SU-DHL-6 (cell line): ENCODE results near the gene CEP19.

Source experiments
- H2AFZ ChIP-seq: fragments of 200-600 bp; sonication (generic); 2 replicates; pipeline ENCODE4 v1.6.1; 2014; ENCODE audit warnings: low read depth, mild to moderate bottlenecking, moderate library complexity, mixed read lengths, antibody characterized with exemption, low read length; ENCODE audit not compliant: severe bottlenecking
- H3F3A ChIP-seq: fragments of 200-600 bp; shearing (Covaris generic); 2 replicates; pipeline ENCODE4 v1.6.0; 2016; ENCODE audit warnings: antibody characterized with exemption, mild to moderate bottlenecking; ENCODE audit not compliant: insufficient read depth
- H3K27ac ChIP-seq: fragments of 200-600 bp; sonication (generic); 2 replicates; pipeline ENCODE4 v1.5.1; 2016; ENCODE audit warnings: low read depth, mild to moderate bottlenecking, low read length, moderate library complexity, mixed read lengths
- H3K27me3 ChIP-seq: fragments of 200-600 bp; sonication (generic), shearing (Covaris generic); 2 replicates; pipeline ENCODE4 v1.6.0; 2014; ENCODE audit warnings: mild to moderate bottlenecking, low read length
- H3K36me3 ChIP-seq: fragments of 200-600 bp; sonication (generic); 2 replicates; pipeline ENCODE4 v1.6.1; 2014; ENCODE audit warnings: mild to moderate bottlenecking, low read length, mixed read lengths
- H3K4me2 ChIP-seq: fragments of 300-600, 200-600 bp; shearing (Covaris generic), sonication (generic); 2 replicates; pipeline ENCODE4 v1.6.0; 2014; ENCODE audit warnings: low read length, low read depth, mild to moderate bottlenecking; ENCODE audit not compliant: poor library complexity, severe bottlenecking
- H3K4me3 ChIP-seq: fragments of 200-600 bp; sonication (generic); 2 replicates; pipeline ENCODE4 v1.5.1; 2014; ENCODE audit warnings: antibody characterized with exemption, low read length, mild to moderate bottlenecking, mixed read lengths; ENCODE audit not compliant: insufficient read depth, poor library complexity, severe bottlenecking
- H3K79me2 ChIP-seq: fragments of 200-600 bp; sonication (generic); 2 replicates; pipeline ENCODE4 v1.6.1; 2014; ENCODE audit warnings: mild to moderate bottlenecking, low read length, moderate library complexity; ENCODE audit not compliant: insufficient read depth
- H3K9ac ChIP-seq: fragments of 200-600 bp; sonication (generic); 2 replicates; pipeline ENCODE4 v1.7.0; 2014; ENCODE audit warnings: mild to moderate bottlenecking, low read length
- H3K9me2 ChIP-seq: fragments of 200-600 bp; sonication (generic); replicated peaks from 2 replicates; pipeline ENCODE4 v1.6.1; 2014; ENCODE audit warnings: low read length; ENCODE audit not compliant: insufficient read depth
- H3K9me3 ChIP-seq: fragments of 200-600 bp; sonication (generic); 2 replicates; pipeline ENCODE4 v1.6.1; 2014; ENCODE audit warnings: low read length, mixed read lengths; ENCODE audit not compliant: insufficient read depth
- H4K20me1 ChIP-seq: fragments of 200-600 bp; sonication (generic); 2 replicates; pipeline ENCODE4 v1.6.1; 2014; ENCODE audit warnings: low read depth, mild to moderate bottlenecking, antibody characterized with exemption, low read length, moderate library complexity, mixed read lengths
- EZH2phosphoT487 ChIP-seq: fragments of 200-600 bp; sonication (generic), shearing (Covaris generic); conservative IDR thresholded peaks from 2 replicates; pipeline ENCODE4 v1.6.1; 2018; ENCODE audit warnings: mild to moderate bottlenecking, antibody characterized with exemption, low read length, moderate library complexity, mixed read lengths
- TF ChIP-seq, protein P1 (sequence below): fragments of 200-600 bp; sonication (generic); IDR thresholded peaks from one replicate; pipeline ENCODE4 v1.5.1; 2017; ENCODE audit warnings: antibody characterized with exemption, mild to moderate bottlenecking, low read length, moderate library complexity; ENCODE audit not compliant: insufficient read depth, poor library complexity, severe bottlenecking

Gene CEP19

GRCh38 chr3:196697270-196697669 lies 14.8 kb downstream of the CEP19 start:
- no peak for TF ChIP-seq EZH2phosphoT487
- TF ChIP-seq, protein P1, sequence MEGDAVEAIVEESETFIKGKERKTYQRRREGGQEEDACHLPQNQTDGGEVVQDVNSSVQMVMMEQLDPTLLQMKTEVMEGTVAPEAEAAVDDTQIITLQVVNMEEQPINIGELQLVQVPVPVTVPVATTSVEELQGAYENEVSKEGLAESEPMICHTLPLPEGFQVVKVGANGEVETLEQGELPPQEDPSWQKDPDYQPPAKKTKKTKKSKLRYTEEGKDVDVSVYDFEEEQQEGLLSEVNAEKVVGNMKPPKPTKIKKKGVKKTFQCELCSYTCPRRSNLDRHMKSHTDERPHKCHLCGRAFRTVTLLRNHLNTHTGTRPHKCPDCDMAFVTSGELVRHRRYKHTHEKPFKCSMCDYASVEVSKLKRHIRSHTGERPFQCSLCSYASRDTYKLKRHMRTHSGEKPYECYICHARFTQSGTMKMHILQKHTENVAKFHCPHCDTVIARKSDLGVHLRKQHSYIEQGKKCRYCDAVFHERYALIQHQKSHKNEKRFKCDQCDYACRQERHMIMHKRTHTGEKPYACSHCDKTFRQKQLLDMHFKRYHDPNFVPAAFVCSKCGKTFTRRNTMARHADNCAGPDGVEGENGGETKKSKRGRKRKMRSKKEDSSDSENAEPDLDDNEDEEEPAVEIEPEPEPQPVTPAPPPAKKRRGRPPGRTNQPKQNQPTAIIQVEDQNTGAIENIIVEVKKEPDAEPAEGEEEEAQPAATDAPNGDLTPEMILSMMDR: no peak
- Histone ChIP-seq H3K27me3 (no peaks in the 10 kb centered on the region), H2AFZ (no peak overlapping the region), H3F3A (no peaks in the 10 kb centered on the region), H3K4me2 (no peak overlapping the region), H3K9me2 (no peaks in the 10 kb centered on the region), H4K20me1 (no peaks in the 10 kb centered on the region), H3K27ac (no peak overlapping the region), H3K36me3 (no peaks in the 10 kb centered on the region), H3K9ac (no peak overlapping the region), H3K4me3 (no peak overlapping the region), H3K79me2 (no peaks in the 10 kb centered on the region), H3K9me3 (no peaks in the 10 kb centered on the region)

- no peaks in the 10 kb centered on the region for H3K36me3 ChIP-seq
- no peaks in the 10 kb centered on the region for H3K27me3 ChIP-seq
- no peak overlapping the region for H3K27ac ChIP-seq
- TF ChIP-seq EZH2phosphoT487: no peak
- TF ChIP-seq, protein P1: no peak
- H4K20me1 ChIP-seq: no peaks in the 10 kb centered on the region
- H3K9me2 ChIP-seq: no peaks in the 10 kb centered on the region
- H3K9me3 ChIP-seq: no peaks in the 10 kb centered on the region
- H3F3A ChIP-seq: no peaks in the 10 kb centered on the region
- H3K4me3 ChIP-seq: no peak overlapping the region
- no peak overlapping the region for H2AFZ ChIP-seq
- H3K4me2 ChIP-seq: no peak overlapping the region
- H3K79me2 ChIP-seq: no peaks in the 10 kb centered on the region
- no peak overlapping the region for H3K9ac ChIP-seq
These were observed 16.2 kb downstream of the CEP19 start for GRCh38 chr3:196695849-196696226.

- H3K9me2 ChIP-seq: no peaks in the 10 kb centered on the region
- H3K36me3 ChIP-seq: no peaks in the 10 kb centered on the region
- no peak overlapping the region for H3K4me3 ChIP-seq
- no peaks in the 10 kb centered on the region for H3K9me3 ChIP-seq
- H3K4me2 ChIP-seq: no peak overlapping the region
- no peak overlapping the region for H2AFZ ChIP-seq
- no peaks in the 10 kb centered on the region for H3F3A ChIP-seq
- no peaks in the 10 kb centered on the region for H3K79me2 ChIP-seq
- no peak for TF ChIP-seq EZH2phosphoT487
- TF ChIP-seq, protein P1: no peak
- no peaks in the 10 kb centered on the region for H3K27me3 ChIP-seq
- H3K27ac ChIP-seq: no peak overlapping the region
- no peaks in the 10 kb centered on the region for H4K20me1 ChIP-seq
- H3K9ac ChIP-seq: no peak overlapping the region
These were observed 16.9 kb downstream of the CEP19 start for GRCh38 chr3:196694941-196695848.
